Endodermal cell (in vitro differentiated cells): Measurements from ENCODE around the gene PIKFYVE. TPM values are rescaled to one million over a fixed set of nuclear protein-coding genes. Genes with fewer than 3 reads are reported as not detected.
"Not testable (repeated sequence)": the region's sequence is repeated elsewhere in the genome, so short reads cannot be mapped to it uniquely, and the experiment has no call there.

Experiments used
- DNase-seq: peaks from one replicate; pipeline ENCODE4 v3.0.0-alpha.2; 2017
- H3K27ac ChIP-seq: 2 replicates; pipeline ENCODE4 v1.5.1; 2013; ENCODE audit warnings: mild to moderate bottlenecking, low read depth, low read length, moderate library complexity
- H3K27me3 ChIP-seq: 2 replicates; pipeline ENCODE4 v1.6.1; 2013; ENCODE audit warnings: mild to moderate bottlenecking, low read length, moderate library complexity; ENCODE audit not compliant: insufficient read depth, control insufficient read depth, poor library complexity, severe bottlenecking
- H3K36me3 ChIP-seq: 2 replicates; pipeline ENCODE4 v1.7.0; 2013; ENCODE audit warnings: mild to moderate bottlenecking, low read length, moderate library complexity; ENCODE audit not compliant: control insufficient read depth, insufficient read depth
- H3K4me1 ChIP-seq: one replicate; pipeline ENCODE4 v1.7.0; 2013; ENCODE audit warnings: low read length; ENCODE audit not compliant: control insufficient read depth, insufficient read depth
- H3K4me3 ChIP-seq: 2 replicates; pipeline ENCODE4 v1.5.1; 2013; ENCODE audit warnings: mild to moderate bottlenecking, low read length, moderate library complexity
- H3K9ac ChIP-seq: 2 replicates; pipeline ENCODE4 v1.6.1; 2013; ENCODE audit warnings: mild to moderate bottlenecking, low read length, moderate library complexity; ENCODE audit not compliant: poor library complexity, severe bottlenecking; ENCODE audit errors: extremely low read depth
- H3K9me3 ChIP-seq: 2 replicates; pipeline ENCODE4 v1.6.1; 2013; ENCODE audit warnings: mild to moderate bottlenecking, low read length, moderate library complexity; ENCODE audit not compliant: control insufficient read depth
- H3K27ac Mint-ChIP-seq: 2 replicates; pipeline ENCODE4 v1.8.0; 2020; ENCODE audit warnings: mixed read lengths
- H3K27me3 Mint-ChIP-seq: 2 replicates; pipeline ENCODE4 v1.8.0; 2021; ENCODE audit warnings: mild to moderate bottlenecking, mixed read lengths; ENCODE audit not compliant: insufficient read depth
- H3K36me3 Mint-ChIP-seq: 2 replicates; pipeline ENCODE4 v1.8.0; 2020; ENCODE audit warnings: low read depth, mixed read lengths
- H3K4me1 Mint-ChIP-seq: 2 replicates; pipeline ENCODE4 v1.8.0; 2020; ENCODE audit warnings: mixed read lengths
- H3K4me3 Mint-ChIP-seq: 2 replicates; pipeline ENCODE4 v1.8.0; 2020; ENCODE audit warnings: mild to moderate bottlenecking, moderate library complexity, mixed read lengths
- H3K9me3 Mint-ChIP-seq: 2 replicates; pipeline ENCODE4 v1.8.0; 2020; ENCODE audit warnings: mild to moderate bottlenecking, mixed read lengths
- CTCF ChIP-seq: fragments of 200-600 bp; sonication (generic); conservative IDR thresholded peaks from 2 replicates; pipeline ENCODE4 v1.5.0; 2021; ENCODE audit warnings: antibody characterized with exemption, mild to moderate bottlenecking
- whole genome bisulfite sequencing, 2 experiments: methylation state at CpG; one replicate each; pipeline versions ENCODE4 v1.1.5 to v1.1.7; 2013; ENCODE audit warnings: missing lambda C conversion rate in 2 of 2, mixed read lengths in 1 of 2; ENCODE audit not compliant: insufficient coverage in 1 of 2, insufficient read length in 1 of 2; 5-methylcytosine and 5-hydroxymethylcytosine counted together
- total RNA-seq, 2 donors: library from RNA; stranded (reverse); fragmentation: NEBNext Ultra II Directional in 1 of 2; extraction: Animal tissue kit (Norgen Biotek cat#: 25700) in 1 of 2; gene quantifications; 2 replicates in 1 of 2; 3 replicates in 1 of 2; pipeline ENCODE4 v1.2.1, GENCODE V29; 2021

The PIKFYVE gene
- total RNA-seq, 2 donors from 2014 or later: 34.9 to 41.2 TPM

GRCh38 chr2:208352644-208353567, 86.9 kb downstream of the PIKFYVE start:
- H3K27ac ChIP-seq: no peak overlapping the region
- 93 to 96% methylated on average over 3 to 5 of the region's 5 CpGs for WGBS, 2 experiments
- no peak overlapping the region for H3K27ac Mint-ChIP-seq
- peaks cover 90% of the 10 kb centered on the region for H3K36me3 ChIP-seq
- H3K4me1 ChIP-seq: no peaks in the 10 kb centered on the region
- DNase-seq: no peak
- H3K9me3 Mint-ChIP-seq: peaks cover 2% of the 10 kb centered on the region
- no peaks in the 10 kb centered on the region for H3K9me3 ChIP-seq
- H3K4me3 ChIP-seq: no peak overlapping the region
- no peak overlapping the region for H3K4me3 Mint-ChIP-seq
- no peaks in the 10 kb centered on the region for H3K27me3 ChIP-seq
- H3K36me3 Mint-ChIP-seq: peaks cover 76% of the 10 kb centered on the region
- H3K9ac ChIP-seq: no peak overlapping the region
- TF ChIP-seq CTCF: no peak
- peaks cover 3% of the 10 kb centered on the region for H3K4me1 Mint-ChIP-seq
- no peaks in the 10 kb centered on the region for H3K27me3 Mint-ChIP-seq

- H3K4me3 ChIP-seq: no peak overlapping the region
- no peak overlapping the region for H3K9ac ChIP-seq
- Mint-ChIP-seq H3K27ac (no peak overlapping the region), H3K27me3 (no peaks in the 10 kb centered on the region), H3K36me3 (peaks cover 77% of the 10 kb centered on the region), H3K4me3 (no peak overlapping the region), H3K4me1 (peaks cover 3% of the 10 kb centered on the region), H3K9me3 (peaks cover 5% of the 10 kb centered on the region)
- no peak for DNase-seq
- H3K4me1 ChIP-seq: no peaks in the 10 kb centered on the region
- no peaks in the 10 kb centered on the region for H3K27me3 ChIP-seq
- WGBS, 2 experiments: 95 to 96% methylated on average over 2 to 3 of the region's 3 CpGs
- H3K36me3 ChIP-seq: peaks cover 89% of the 10 kb centered on the region
- no peak overlapping the region for H3K27ac ChIP-seq
- H3K9me3 ChIP-seq: no peaks in the 10 kb centered on the region
- TF ChIP-seq CTCF: no peak
Measured at GRCh38 chr2:208354964-208355381, 88.9 kb downstream of the PIKFYVE start.

GRCh38 chr2:208356420-208356819, 90.4 kb downstream of the PIKFYVE start:
- H3K4me3 Mint-ChIP-seq, H3K27me3 Mint-ChIP-seq, H3K4me1 Mint-ChIP-seq, H3K4me1 ChIP-seq, H3K9ac ChIP-seq, H3K27me3 ChIP-seq, H3K27ac Mint-ChIP-seq, H3K27ac ChIP-seq, H3K9me3 ChIP-seq, H3K4me3 ChIP-seq, DNase-seq, H3K9me3 Mint-ChIP-seq: not testable (repeated sequence)
- 60 to 95% methylated on average over 2 to 3 of the region's 3 CpGs for WGBS, 2 experiments
- H3K36me3 Mint-ChIP-seq: peaks cover 65% of the 10 kb centered on the region
- peaks cover 75% of the 10 kb centered on the region for H3K36me3 ChIP-seq
